ENCODE measurements around the gene GNG13.
"Not testable (repeated sequence)": the region's sequence is repeated elsewhere in the genome, so short reads cannot be mapped to it uniquely, and the experiment has no call there.

Gene GNG13

GRCh38 chr16:761625-762513 lies 38.7 kb downstream of the GNG13 start:
- Histone ChIP-seq H3K9me3 (ENCODE audit: control insufficient read depth, low read length) (no peaks in the 10 kb centered on the region), H3K27me3 (ENCODE audit: control insufficient read depth, insufficient read depth, low read length, poor library complexity, severe bottlenecking) (no peaks in the 10 kb centered on the region), H3K36me3 (ENCODE audit: control insufficient read depth, insufficient read depth, low read length) (no peaks in the 10 kb centered on the region), H3K4me3 (ENCODE audit: insufficient read depth, low read depth, low read length) (no peak overlapping the region), H3K27ac (ENCODE audit: insufficient read depth, low read depth, low read length, poor library complexity, severe bottlenecking) (no peak overlapping the region), H3K4me1 (ENCODE audit: control insufficient read depth, insufficient read depth, low read length) (peaks cover 3% of the 10 kb centered on the region)
- 84 to 85% methylated on average over 22 of the region's 22 CpGs for WGBS, 2 experiments

DNA sequence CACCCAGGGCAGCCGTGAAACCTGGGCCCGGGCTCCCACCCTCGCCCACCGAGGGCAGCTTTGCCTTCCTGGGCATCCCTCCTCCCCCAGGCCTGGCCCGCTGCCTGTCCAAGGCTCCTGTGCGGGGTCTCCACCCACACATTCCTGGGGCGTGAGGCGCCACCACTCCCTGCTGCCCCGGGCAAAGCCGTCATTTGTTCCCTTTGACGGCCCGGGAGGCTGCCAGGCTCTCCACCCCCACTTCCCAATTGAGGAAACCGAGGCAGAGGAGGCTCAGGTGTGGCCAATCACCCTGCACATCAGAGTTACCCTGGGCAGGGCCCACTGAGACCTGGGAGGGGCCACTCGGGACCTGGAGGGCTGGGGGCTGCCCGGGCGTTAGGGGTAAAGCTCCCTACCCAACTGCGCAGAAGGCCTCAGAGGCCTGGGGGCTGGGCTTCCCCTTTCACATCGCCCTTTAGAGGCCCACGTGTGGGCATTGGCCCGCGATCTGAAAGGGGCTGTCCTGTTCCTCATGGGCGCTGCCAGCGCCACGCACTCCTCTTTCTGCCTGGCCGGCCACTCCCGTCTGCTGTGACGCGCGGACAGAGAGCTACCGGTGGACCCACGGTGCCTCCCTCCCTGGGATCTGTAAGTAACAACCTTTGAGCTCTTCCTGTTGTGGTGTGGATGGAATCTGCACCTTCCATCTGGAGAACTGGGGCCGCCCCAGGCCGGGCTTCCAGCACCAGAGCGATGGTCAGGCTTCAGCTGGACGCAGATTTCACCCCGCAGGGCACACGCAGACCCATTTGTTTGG lies 39.8 kb downstream of the GNG13 start, which contains the start of gene MSLN:
MSLN (plus strand) TSS at position 190 of the 799 bp plus-strand sequence. CDS start 1,947 bp downstream, outside the sequence.
- Histone ChIP-seq H3K9me3 (ENCODE audit: control insufficient read depth, low read length) (no peaks in the 10 kb centered on the region), H3K4me3 (ENCODE audit: insufficient read depth, low read depth, low read length) (no peak within 1 kb of the TSS), H3K27ac (ENCODE audit: insufficient read depth, low read depth, low read length, poor library complexity, severe bottlenecking) (no peak within 1 kb of the TSS), H3K4me1 (ENCODE audit: control insufficient read depth, insufficient read depth, low read length) (peaks cover 3% of the 10 kb centered on the region), H3K36me3 (ENCODE audit: control insufficient read depth, insufficient read depth, low read length) (no peaks in the 10 kb centered on the region), H3K27me3 (ENCODE audit: control insufficient read depth, insufficient read depth, low read length, poor library complexity, severe bottlenecking) (no peaks in the 10 kb centered on the region)
- 90% methylated on average over 37 of the region's 37 CpGs for WGBS, 2 experiments

- H3K9me3 ChIP-seq (ENCODE audit: control insufficient read depth, low read length), result no peaks in the 10 kb centered on the region
- no peaks in the 10 kb centered on the region for H3K36me3 ChIP-seq (ENCODE audit: control insufficient read depth, insufficient read depth, low read length)
- H3K27me3 ChIP-seq (ENCODE audit: control insufficient read depth, insufficient read depth, low read length, poor library complexity, severe bottlenecking), result no peaks in the 10 kb centered on the region
- no peak overlapping the region for H3K4me3 ChIP-seq (ENCODE audit: insufficient read depth, low read depth, low read length)
- H3K27ac ChIP-seq (ENCODE audit: insufficient read depth, low read depth, low read length, poor library complexity, severe bottlenecking), result no peak overlapping the region
- 91 to 94% methylated on average over 15 of the region's 15 CpGs for WGBS, 2 experiments
- H3K4me1 ChIP-seq (ENCODE audit: control insufficient read depth, insufficient read depth, low read length), result peaks cover 3% of the 10 kb centered on the region
Observed at GRCh38 chr16:760065-760464, 40.5 kb downstream of the GNG13 start.

- H3K36me3 ChIP-seq (ENCODE audit: control insufficient read depth, insufficient read depth, low read length), result no peaks in the 10 kb centered on the region
- H3K27me3 ChIP-seq (ENCODE audit: control insufficient read depth, insufficient read depth, low read length, poor library complexity, severe bottlenecking), result no peaks in the 10 kb centered on the region
- no peaks in the 10 kb centered on the region for H3K9me3 ChIP-seq (ENCODE audit: control insufficient read depth, low read length)
- H3K4me3 ChIP-seq (ENCODE audit: insufficient read depth, low read depth, low read length), result no peak overlapping the region
- peaks cover 3% of the 10 kb centered on the region for H3K4me1 ChIP-seq (ENCODE audit: control insufficient read depth, insufficient read depth, low read length)
- WGBS, 2 experiments, result 91 to 92% methylated on average over 34 of the region's 34 CpGs
- no peak overlapping the region for H3K27ac ChIP-seq (ENCODE audit: insufficient read depth, low read depth, low read length, poor library complexity, severe bottlenecking)
Observed at GRCh38 chr16:759110-759910, 41.2 kb downstream of the GNG13 start.

DNA sequence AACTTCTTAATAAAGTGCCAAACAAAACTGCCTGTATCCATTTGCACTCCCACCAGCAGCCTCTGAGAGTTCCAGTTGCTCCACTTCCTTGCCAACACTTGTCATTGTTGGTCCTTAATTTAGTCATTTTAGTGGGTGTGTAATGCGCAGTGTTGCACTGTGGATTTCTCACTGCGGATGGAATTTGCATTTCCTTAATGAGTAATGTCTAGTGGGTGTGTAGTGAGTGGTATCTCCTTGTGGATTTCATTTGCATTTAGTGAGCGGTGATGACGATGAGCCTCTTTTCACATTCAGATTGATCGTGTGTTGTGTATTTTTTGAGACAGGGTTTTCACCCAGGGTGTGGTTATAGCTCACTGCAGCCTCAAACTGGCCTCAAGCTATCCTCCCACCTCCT lies 44.1 kb downstream of the GNG13 start:
- no peaks in the 10 kb centered on the region for H3K9me3 ChIP-seq (ENCODE audit: control insufficient read depth, low read length)
- H3K27ac ChIP-seq (ENCODE audit: insufficient read depth, low read depth, low read length, poor library complexity, severe bottlenecking), result no peak overlapping the region
- WGBS, 2 experiments, result 96% methylated on average over 5 of the region's 5 CpGs
- no peaks in the 10 kb centered on the region for H3K27me3 ChIP-seq (ENCODE audit: control insufficient read depth, insufficient read depth, low read length, poor library complexity, severe bottlenecking)
- H3K4me1 ChIP-seq (ENCODE audit: control insufficient read depth, insufficient read depth, low read length), result peaks cover 11% of the 10 kb centered on the region
- H3K4me3 ChIP-seq (ENCODE audit: insufficient read depth, low read depth, low read length), result no peak overlapping the region
- no peaks in the 10 kb centered on the region for H3K36me3 ChIP-seq (ENCODE audit: control insufficient read depth, insufficient read depth, low read length)

GRCh38 chr16:754656-755055 lies 45.9 kb downstream of the GNG13 start:
- H3K4me3 ChIP-seq (ENCODE audit: insufficient read depth, low read depth, low read length), result no peak overlapping the region
- no peaks in the 10 kb centered on the region for H3K36me3 ChIP-seq (ENCODE audit: control insufficient read depth, insufficient read depth, low read length)
- WGBS, 2 experiments, result 82 to 84% methylated on average over 11 of the region's 11 CpGs
- H3K4me1 ChIP-seq (ENCODE audit: control insufficient read depth, insufficient read depth, low read length), result peaks cover 13% of the 10 kb centered on the region
- H3K27me3 ChIP-seq (ENCODE audit: control insufficient read depth, insufficient read depth, low read length, poor library complexity, severe bottlenecking), result no peaks in the 10 kb centered on the region
- no peak overlapping the region for H3K27ac ChIP-seq (ENCODE audit: insufficient read depth, low read depth, low read length, poor library complexity, severe bottlenecking)
- no peaks in the 10 kb centered on the region for H3K9me3 ChIP-seq (ENCODE audit: control insufficient read depth, low read length)

DNA sequence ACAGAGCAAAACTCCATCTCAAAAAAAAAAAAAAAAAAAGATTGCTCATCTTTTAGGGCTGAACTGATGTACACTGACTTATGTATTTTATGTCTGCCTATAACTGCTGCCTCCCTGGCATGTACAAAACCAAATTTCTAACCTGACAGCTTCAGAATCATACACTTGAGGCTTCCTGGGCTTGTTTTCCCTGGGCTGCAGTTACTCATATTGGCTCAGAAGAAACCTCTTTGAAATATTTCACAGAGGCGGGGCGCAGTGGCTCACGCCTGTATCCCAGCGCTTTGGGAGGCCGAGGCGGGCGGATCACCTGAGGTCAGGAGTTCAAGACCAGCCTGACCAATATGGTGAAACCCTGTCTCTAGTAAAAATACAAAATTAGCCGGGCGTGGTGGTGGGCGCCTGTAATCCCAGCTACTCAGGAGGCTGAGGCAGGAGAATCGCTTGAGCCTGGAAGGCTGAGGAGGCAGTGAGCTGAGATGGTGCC lies 46.4 kb downstream of the GNG13 start:
- not testable (repeated sequence) for H3K36me3 ChIP-seq (ENCODE audit: control insufficient read depth, insufficient read depth, low read length); H3K4me3 ChIP-seq (ENCODE audit: insufficient read depth, low read depth, low read length); H3K27me3 ChIP-seq (ENCODE audit: control insufficient read depth, insufficient read depth, low read length, poor library complexity, severe bottlenecking); H3K9me3 ChIP-seq (ENCODE audit: control insufficient read depth, low read length); H3K27ac ChIP-seq (ENCODE audit: insufficient read depth, low read depth, low read length, poor library complexity, severe bottlenecking)
- peaks cover 13% of the 10 kb centered on the region for H3K4me1 ChIP-seq (ENCODE audit: control insufficient read depth, insufficient read depth, low read length)
- WGBS, 2 experiments, result 91 to 92% methylated on average over 11 of the region's 11 CpGs

GRCh38 chr16:752007-752312 lies 48.6 kb downstream of the GNG13 start:
- Histone ChIP-seq H3K4me3 (ENCODE audit: insufficient read depth, low read depth, low read length) (no peak overlapping the region), H3K27ac (ENCODE audit: insufficient read depth, low read depth, low read length, poor library complexity, severe bottlenecking) (no peak overlapping the region), H3K36me3 (ENCODE audit: control insufficient read depth, insufficient read depth, low read length) (no peaks in the 10 kb centered on the region), H3K9me3 (ENCODE audit: control insufficient read depth, low read length) (no peaks in the 10 kb centered on the region), H3K27me3 (ENCODE audit: control insufficient read depth, insufficient read depth, low read length, poor library complexity, severe bottlenecking) (no peaks in the 10 kb centered on the region), H3K4me1 (ENCODE audit: control insufficient read depth, insufficient read depth, low read length) (peaks cover 13% of the 10 kb centered on the region)
- WGBS, 2 experiments, result 10 to 15% methylated on average over 10 of the region's 10 CpGs

DNA sequence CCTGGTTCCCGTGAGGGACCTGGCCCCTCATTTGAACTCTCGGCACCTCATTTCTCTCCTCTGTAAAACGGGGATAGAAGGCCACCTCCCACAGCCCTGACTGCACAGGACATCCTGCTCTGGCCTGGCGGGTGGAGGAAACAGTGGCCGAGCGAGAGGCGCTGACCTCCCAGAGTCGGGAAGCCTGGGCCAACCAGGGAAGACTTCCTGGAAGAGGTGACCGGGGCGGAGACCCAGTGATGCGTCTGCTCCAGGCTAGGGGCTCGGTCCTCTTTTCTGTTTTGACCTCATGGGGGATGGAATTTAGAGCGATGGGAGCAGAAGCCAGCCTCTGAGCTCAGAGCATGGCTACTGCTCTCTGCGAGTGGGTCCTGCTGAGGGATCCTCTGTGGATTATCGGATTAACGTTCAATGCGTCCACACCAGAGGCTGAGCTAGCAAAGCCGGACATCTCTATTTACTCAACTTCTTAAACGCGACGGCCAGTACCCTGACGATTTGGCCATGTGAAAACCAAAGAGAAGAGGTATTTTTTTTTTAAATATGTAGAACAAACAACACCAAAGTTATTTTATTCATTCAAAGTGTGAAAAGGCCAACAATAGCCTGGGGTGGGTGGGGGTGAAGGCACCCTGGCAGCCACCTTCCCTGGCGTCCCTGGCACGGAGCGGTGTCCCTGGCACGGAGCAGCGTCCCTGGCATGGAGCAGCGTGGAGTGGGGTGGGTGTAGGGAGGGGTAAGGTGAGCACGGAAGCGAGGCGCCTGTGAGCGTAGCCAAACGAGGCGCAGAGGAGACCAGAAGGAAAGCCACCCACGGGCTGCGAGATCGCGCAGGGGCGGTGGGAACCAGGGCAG lies 49.2 kb downstream of the GNG13 start:
- Histone ChIP-seq H3K27ac (ENCODE audit: insufficient read depth, low read depth, low read length, poor library complexity, severe bottlenecking) (no peak overlapping the region), H3K4me3 (ENCODE audit: insufficient read depth, low read depth, low read length) (no peak overlapping the region), H3K36me3 (ENCODE audit: control insufficient read depth, insufficient read depth, low read length) (no peaks in the 10 kb centered on the region), H3K9me3 (ENCODE audit: control insufficient read depth, low read length) (no peaks in the 10 kb centered on the region), H3K27me3 (ENCODE audit: control insufficient read depth, insufficient read depth, low read length, poor library complexity, severe bottlenecking) (no peaks in the 10 kb centered on the region), H3K4me1 (ENCODE audit: control insufficient read depth, insufficient read depth, low read length) (peaks cover 13% of the 10 kb centered on the region)
- WGBS, 2 experiments, result 63 to 69% methylated on average over 39 of the region's 39 CpGs
